HepG2 (cell line): ENCODE measurements around the gene DDX28. TPM values are rescaled to one million over a fixed set of nuclear protein-coding genes. Genes with fewer than 3 reads are reported as not detected.

Experiments
- EEA1 ChIP-seq: sonication (generic); formaldehyde crosslinking; IDR thresholded peaks from 2 replicates; pipeline ENCODE4 v1.5.1; 2020; ENCODE audit warnings: mild to moderate bottlenecking, missing genetic modification reagents, borderline replicate concordance
- GRHL1 ChIP-seq: sonication (generic); formaldehyde crosslinking; conservative IDR thresholded peaks from 2 replicates; pipeline ENCODE4 v1.8.0; 2022; ENCODE audit warnings: missing genetic modification reagents
- GZF1 ChIP-seq: sonication (generic); formaldehyde crosslinking; IDR thresholded peaks from 2 replicates; pipeline ENCODE4 v1.5.1; 2020; ENCODE audit warnings: mild to moderate bottlenecking, missing genetic modification reagents
- MAX ChIP-seq: IDR thresholded peaks from 2 replicates; pipeline ENCODE4 v1.6.1; 2012; ENCODE audit warnings: inconsistent platforms
- MBD4 ChIP-seq: IDR thresholded peaks from 2 replicates; pipeline ENCODE4 v1.6.1; 2012; ENCODE audit warnings: low read length, inconsistent platforms, borderline replicate concordance
- SMARCC2 ChIP-seq: fragments of 450-650 bp; IDR thresholded peaks from 2 replicates; pipeline ENCODE4 v1.6.1; 2017; ENCODE audit warnings: antibody characterized with exemption, mild to moderate bottlenecking
- SRF ChIP-seq: IDR thresholded peaks from 2 replicates; pipeline ENCODE4 v1.6.1; 2011; ENCODE audit warnings: mild to moderate bottlenecking, low read depth, low read length, moderate library complexity
- U2AF2 ChIP-seq: fragments of 200-400 bp; formaldehyde crosslinking; IDR thresholded peaks from 2 replicates; pipeline ENCODE4 v1.6.1; 2017; ENCODE audit warnings: low read depth, mild to moderate bottlenecking, low read length
- XRCC5 ChIP-seq: fragments of 200-400 bp; formaldehyde crosslinking; optimal IDR thresholded peaks from 2 replicates; pipeline ENCODE3; 2017; ENCODE audit warnings: mild to moderate bottlenecking, low read length
- ZBTB25 ChIP-seq: IDR thresholded peaks from 2 replicates; pipeline ENCODE4 v1.6.1; 2018; ENCODE audit warnings: missing genetic modification reagents
- ZNF160 ChIP-seq: sonication (generic); formaldehyde crosslinking; IDR thresholded peaks from 2 replicates; pipeline ENCODE4 v1.8.0; 2022; ENCODE audit warnings: mild to moderate bottlenecking, inconsistent platforms, missing genetic modification reagents
- ZNF20 ChIP-seq: sonication (generic); formaldehyde crosslinking; IDR thresholded peaks from 2 replicates; pipeline ENCODE4 v1.4.0; 2020; ENCODE audit warnings: mild to moderate bottlenecking, moderate library complexity, missing genetic modification reagents
- ZNF333 ChIP-seq: sonication (generic); formaldehyde crosslinking; IDR thresholded peaks from 2 replicates; pipeline ENCODE4 v1.4.0; 2020; ENCODE audit warnings: mild to moderate bottlenecking, missing genetic modification reagents, borderline replicate concordance
- ZNF350 ChIP-seq: sonication (generic); formaldehyde crosslinking; IDR thresholded peaks from 2 replicates; pipeline ENCODE4 v1.4.0; 2020; ENCODE audit warnings: mild to moderate bottlenecking, low read depth, missing genetic modification reagents, borderline replicate concordance
- ZNF512 ChIP-seq: sonication (generic); formaldehyde crosslinking; IDR thresholded peaks from 2 replicates; pipeline ENCODE4 v1.4.0; 2020; ENCODE audit warnings: mild to moderate bottlenecking, missing genetic modification reagents
- ZNF574 ChIP-seq: sonication (generic); formaldehyde crosslinking; IDR thresholded peaks from 2 replicates; pipeline ENCODE4 v1.4.0; 2020; ENCODE audit warnings: missing genetic modification reagents
- ZNF674 ChIP-seq: sonication (generic); formaldehyde crosslinking; IDR thresholded peaks from 2 replicates; pipeline ENCODE4 v1.5.0; 2020; ENCODE audit warnings: low read depth, mild to moderate bottlenecking, missing genetic modification reagents
- ZNF761 ChIP-seq: sonication (generic); formaldehyde crosslinking; conservative IDR thresholded peaks from 2 replicates; pipeline ENCODE4 v1.4.0; 2020; ENCODE audit warnings: mild to moderate bottlenecking, missing genetic modification reagents
- polyA plus RNA-seq, 8 experiments: library from polyadenylated mRNA; depleted of rRNA in 3 of 8; stranded (reverse) in 7 of 8; unstranded in 1 of 8; fragments of >200 nt; fragmentation: Illumina TruSeq in 4 of 8; extraction: Trizol in 4 of 8; gene quantifications; 2 replicates each; pipeline versions ENCODE4 v1.2.1 to v1.2.3, GENCODE V29; 2011 to 2016; ENCODE audit warnings: low read depth in 4 of 8, missing spikeins in 1 of 8, mixed read lengths in 1 of 8; ENCODE audit not compliant: insufficient read depth in 1 of 8
- total RNA-seq, 5 experiments: library from RNA; depleted of rRNA; stranded (reverse); fragments of >200 nt; fragmentation: Illumina TruSeq; extraction: Trizol; gene quantifications; 2 replicates each; pipeline ENCODE4 v1.2.3, GENCODE V29; 2016; ENCODE audit warnings: low read depth in 1 of 5

Gene DDX28
- total and polyA plus RNA-seq, 2 of the 13 experiments (the other 11 are each of a cell fraction or from before 2014, with no cell fraction given): 14.1 to 16.4 TPM

- TF ChIP-seq MAX: peak; percentile 98
- no peak; the same call in 1 of the 2 replicates for TF ChIP-seq ZNF333 (CRISPR knock-in tag)
- TF ChIP-seq GRHL1 (CRISPR knock-in tag): no peak
- no peak for TF ChIP-seq GZF1 (CRISPR knock-in tag)
- no peak; the same call in 1 of the 2 replicates for TF ChIP-seq ZNF20 (CRISPR knock-in tag)
- peak; percentile 99 for TF ChIP-seq ZNF350
- no peak for TF ChIP-seq ZNF160 (CRISPR knock-in tag)
- TF ChIP-seq ZNF574 (CRISPR knock-in tag): peak; percentile 95
- peak; percentile 89 for TF ChIP-seq EEA1 (CRISPR knock-in tag)
- peak; percentile 76; the same call in 1 of the 2 replicates for TF ChIP-seq ZNF761 (CRISPR knock-in tag)
- no peak for TF ChIP-seq MBD4
- TF ChIP-seq U2AF2: peak; percentile 83; the same call in 1 of the 2 replicates
- TF ChIP-seq ZNF674 (CRISPR knock-in tag): no peak; the same call in 1 of the 2 replicates
- no peak; the same call in 1 of the 2 replicates for TF ChIP-seq ZNF512
- peak; percentile 83 for TF ChIP-seq ZBTB25 (CRISPR knock-in tag)
- peak; percentile 83 for TF ChIP-seq SRF
- peak; percentile 48 for TF ChIP-seq XRCC5
- no peak for TF ChIP-seq SMARCC2
Measured at GRCh38 chr16:68022728-68023537, at the start of gene DDX28, which contains the start of gene DUS2 (continued).
